ENCODE data around the gene SIX5.

SIX5 gene

GRCh38 chr19:45792470-45793177, 23.6 kb upstream of the SIX5 start, which contains the start of gene DMWD:
TSS of gene DMWD (minus strand) at chr19:45792845. CDS start at chr19:45792756, 89 bp downstream.
- peak; percentile 100 for DNase-seq

GRCh38 chr19:45791744-45792469, 22.9 kb upstream of the SIX5 start:
- peak in 1 of 2 experiments; percentile 51 for DNase-seq

- DNase-seq: peak in 1 of 2 experiments; percentile 52
Measured at GRCh38 chr19:45790942-45791341, 21.9 kb upstream of the SIX5 start.

- no peak for DNase-seq
Measured at GRCh38 chr19:45789035-45789786, 20.2 kb upstream of the SIX5 start.

GRCh38 chr19:45786533-45786894, 17.5 kb upstream of the SIX5 start:
- DNase-seq: no peak

GRCh38 chr19:45785781-45786532, 16.9 kb upstream of the SIX5 start:
- DNase-seq: no peak

- no peak for DNase-seq
Measured at GRCh38 chr19:45785097-45785496, 16.0 kb upstream of the SIX5 start.

GRCh38 chr19:45784096-45784495, 15.0 kb upstream of the SIX5 start:
- DNase-seq: no peak

- no peak for DNase-seq
Measured at GRCh38 chr19:45782820-45783785, 14.1 kb upstream of the SIX5 start.

GRCh38 chr19:45782162-45782691, 13.2 kb upstream of the SIX5 start, which contains the start of gene DMPK:
TSS of gene DMPK (minus strand) at chr19:45782490. CDS start at chr19:45782352, 138 bp downstream.
- DNase-seq: no peak

GRCh38 chr19:45781214-45782161, 12.4 kb upstream of the SIX5 start:
- no peak for DNase-seq

- DNase-seq: no peak
Measured at GRCh38 chr19:45780448-45781213, 11.6 kb upstream of the SIX5 start.

GRCh38 chr19:45780146-45780447, 11.0 kb upstream of the SIX5 start:
- no peak for DNase-seq

GRCh38 chr19:45779231-45780145, 10.4 kb upstream of the SIX5 start:
- peak; percentile 99 for DNase-seq

GRCh38 chr19:45778010-45778661, 9.1 kb upstream of the SIX5 start:
- DNase-seq: no peak

- DNase-seq: no peak
Measured at GRCh38 chr19:45777395-45777961, 8.4 kb upstream of the SIX5 start.

GRCh38 chr19:45774765-45775164, 5.7 kb upstream of the SIX5 start:
- no peak for DNase-seq
